Tibial nerve (tissue), 4 donors: ENCODE measurements around the gene HRK. TPM values are rescaled to one million over a fixed set of nuclear protein-coding genes. Genes with fewer than 3 reads are reported as not detected.

Experiments
- DNase-seq, 2 donors: peaks; one replicate each; pipeline ENCODE4 v3.0.0-alpha.2; 2019; ENCODE audit warnings: low spot score in 2 of 2
- H3K27ac ChIP-seq, 4 donors: fragments of 200-600 bp; sonication (generic) in 3 of 4; one replicate each; pipeline ENCODE4 v1.5.1; 2017 to 2019; ENCODE audit warnings: mild to moderate bottlenecking in 1 of 4
- H3K27me3 ChIP-seq, 2 donors: fragments of 200-600 bp; sonication (generic) in 1 of 2; one replicate each; pipeline versions ENCODE4 v1.5.1 to v1.6.0; 2017 to 2019
- H3K36me3 ChIP-seq, 3 donors: fragments of 200-600 bp; sonication (generic); one replicate each; pipeline ENCODE4 v1.5.1; 2018 to 2019
- H3K4me1 ChIP-seq, 4 donors: fragments of 200-600 bp; sonication (generic) in 3 of 4; one replicate each; pipeline ENCODE4 v1.5.1; 2017 to 2019
- H3K4me3 ChIP-seq, 4 donors: fragments of 200-600 bp; sonication (generic) in 3 of 4; one replicate each; pipeline ENCODE4 v1.5.1; 2017 to 2019; ENCODE audit warnings: mild to moderate bottlenecking in 1 of 4, moderate library complexity in 1 of 4
- H3K9me3 ChIP-seq, 4 donors: fragments of 200-600 bp; sonication (generic) in 3 of 4; one replicate each; pipeline ENCODE4 v1.5.1; 2017 to 2019
- CTCF ChIP-seq, 5 experiments: fragments of 200-600 bp in 3 of 5; fragments of 450-650 bp in 2 of 5; sonication (generic) in 3 of 5; IDR thresholded peaks; one replicate each; pipeline ENCODE4 v1.5.1; 2016 to 2019; ENCODE audit warnings: antibody characterized with exemption in 5 of 5, mild to moderate bottlenecking in 3 of 5, moderate library complexity in 2 of 5
- EP300 ChIP-seq, 2 donors: sonication (generic); formaldehyde crosslinking; IDR thresholded peaks; one replicate each; pipeline ENCODE4 v1.6.1; 2017; ENCODE audit warnings: antibody characterized with exemption in 2 of 2, mild to moderate bottlenecking in 1 of 2
- POLR2A ChIP-seq, 2 donors: fragments of 450-650 bp; IDR thresholded peaks; one replicate each; pipeline ENCODE4 v1.6.1; 2017; ENCODE audit warnings: antibody characterized with exemption in 2 of 2, mild to moderate bottlenecking in 2 of 2, moderate library complexity in 2 of 2
- whole genome bisulfite sequencing, 2 donors: methylation state at CpG; one replicate each; pipeline ENCODE4 v1.1.5; 2018; 5-methylcytosine and 5-hydroxymethylcytosine counted together
- total RNA-seq, 4 donors: library from RNA; depleted of rRNA; stranded (reverse); fragments of >200 nt; gene quantifications; one replicate each; pipeline ENCODE4 v1.1.0, GENCODE V29; 2016

HRK gene
- total RNA-seq, 4 donors from 2014 or later: under 0.01 to 0.21 TPM; not detected in 2

GRCh38 chr12:116885491-116885890 lies 4.2 kb upstream of the HRK start:
- DNase-seq: no peak
- no peaks in the 10 kb centered on the region for H3K36me3 ChIP-seq
- peaks cover 0 to 46% of the 10 kb centered on the region in 2 donors for H3K27me3 ChIP-seq
- H3K27ac ChIP-seq: no peak overlapping the region
- TF ChIP-seq POLR2A (IDR thresholded peaks at IDR 0.05): no peak
- TF ChIP-seq EP300 (IDR thresholded peaks at IDR 0.05): no peak
- no peak for TF ChIP-seq CTCF (IDR thresholded peaks at IDR 0.05)
- H3K4me3 ChIP-seq: no peak overlapping the region
- 77 to 85% methylated on average over 2 of the region's 2 CpGs for whole genome bisulfite sequencing, 2 donors
- peaks cover 0 to 4% (median 1%) of the 10 kb centered on the region in 4 donors for H3K9me3 ChIP-seq
- peaks cover 0 to 22% (median 10%) of the 10 kb centered on the region in 4 donors for H3K4me1 ChIP-seq

GRCh38 chr12:116884871-116885270 lies 3.6 kb upstream of the HRK start:
- WGBS, 2 donors: 85 to 93% methylated on average over 3 of the region's 3 CpGs
- Histone ChIP-seq H3K36me3 (no peaks in the 10 kb centered on the region), H3K4me3 (no peak overlapping the region), H3K27me3 (peaks cover 0 to 52% of the 10 kb centered on the region in 2 donors), H3K4me1 (peaks cover 0 to 28% (median 10%) of the 10 kb centered on the region in 4 donors), H3K9me3 (no peaks in the 10 kb centered on the region), H3K27ac (no peak overlapping the region)
- DNase-seq: no peak
- TF ChIP-seq CTCF (IDR thresholded peaks at IDR 0.05) (no peak), POLR2A (IDR thresholded peaks at IDR 0.05) (no peak), EP300 (IDR thresholded peaks at IDR 0.05) (no peak)

GRCh38 chr12:116882742-116883141 lies 1.5 kb upstream of the HRK start:
- TF ChIP-seq EP300 (IDR thresholded peaks at IDR 0.05) (no peak), CTCF (IDR thresholded peaks at IDR 0.05) (peak in 2 of 5 experiments; percentile 16 to 33), POLR2A (IDR thresholded peaks at IDR 0.05) (no peak)
- 14 to 20% methylated on average over 6 of the region's 6 CpGs for WGBS, 2 donors
- DNase-seq: no peak
- Histone ChIP-seq H3K27ac (no peak overlapping the region), H3K36me3 (no peaks in the 10 kb centered on the region), H3K4me3 (no peak overlapping the region), H3K27me3 (peaks cover 0 to 73% of the 10 kb centered on the region in 2 donors), H3K4me1 (peaks cover 0 to 46% (median 24%) of the 10 kb centered on the region in 4 donors), H3K9me3 (no peaks in the 10 kb centered on the region)

- H3K4me3 ChIP-seq: peak overlapping the region in 2 of 4 donors; percentile 1 to 38
- H3K27me3 ChIP-seq: peaks cover 0 to 80% of the 10 kb centered on the region in 2 donors
- H3K9me3 ChIP-seq: no peaks in the 10 kb centered on the region
- no peak for DNase-seq
- WGBS, 2 donors: 6% methylated on average over 29 of the region's 29 CpGs
- H3K27ac ChIP-seq: no peak overlapping the region
- no peaks in the 10 kb centered on the region for H3K36me3 ChIP-seq
- H3K4me1 ChIP-seq: peaks cover 0 to 46% (median 24%) of the 10 kb centered on the region in 4 donors
- TF ChIP-seq POLR2A (IDR thresholded peaks at IDR 0.05) (no peak), EP300 (IDR thresholded peaks at IDR 0.05) (no peak), CTCF (IDR thresholded peaks at IDR 0.05) (no peak)
Measured at GRCh38 chr12:116881877-116882507, 751 bp upstream of the HRK start.

GRCh38 chr12:116880817-116881324 lies 370 bp downstream of the HRK start:
- Histone ChIP-seq H3K4me1 (peaks cover 0 to 51% (median 26%) of the 10 kb centered on the region in 4 donors), H3K9me3 (no peaks in the 10 kb centered on the region), H3K36me3 (no peaks in the 10 kb centered on the region), H3K4me3 (peak overlapping the region in 3 of 4 donors; percentile 2 to 38 (median 27)), H3K27me3 (peaks cover 0 to 89% of the 10 kb centered on the region in 2 donors), H3K27ac (no peak overlapping the region)
- 0 to 1% methylated on average over 26 to 51 of the region's 65 CpGs for WGBS, 2 donors
- TF ChIP-seq CTCF (IDR thresholded peaks at IDR 0.05): no peak
- no peak for TF ChIP-seq POLR2A (IDR thresholded peaks at IDR 0.05)
- TF ChIP-seq EP300 (IDR thresholded peaks at IDR 0.05): no peak
- no peak for DNase-seq
